ENCODE results near the gene CLIP1.

CLIP1 gene

GRCh38 chr12:122459211-122459610, 36.7 kb upstream of the CLIP1 start:
- Histone ChIP-seq H3K4me3 (ENCODE audit: low read depth in 1 of 2, low read length in 2 of 2) (no peak overlapping the region), H3K27me3 (ENCODE audit: insufficient read depth, low read length, poor library complexity) (no peaks in the 10 kb centered on the region), H3K9ac (ENCODE audit: low read depth, low read length) (no peak overlapping the region), H3K4me1 (ENCODE audit: insufficient read depth, low read length) (peaks cover 1% of the 10 kb centered on the region), H3K4me2 (ENCODE audit: insufficient read depth, low read length) (no peak overlapping the region), H3K27ac (ENCODE audit: low read length) (no peak overlapping the region), H2AFZ (ENCODE audit: low read depth, low read length) (no peak overlapping the region), H3K9me3 (ENCODE audit: insufficient read depth, low read length, severe bottlenecking) (no peaks in the 10 kb centered on the region), H3K79me2 (ENCODE audit: insufficient read depth, low read length) (no peaks in the 10 kb centered on the region), H3K36me3 (ENCODE audit: insufficient read depth, low read length) (no peaks in the 10 kb centered on the region), H4K20me1 (ENCODE audit: insufficient read depth, low read length) (no peaks in the 10 kb centered on the region)
- DNase-seq (no peak), ATAC-seq (ENCODE audit: insufficient read depth, low read depth) (no peak)
- TF ChIP-seq EZH2 (IDR thresholded peaks at IDR 0.05; ENCODE audit: borderline replicate concordance, low read depth, low read length, severe bottlenecking), result no peak
- TF ChIP-seq, protein P1, sequence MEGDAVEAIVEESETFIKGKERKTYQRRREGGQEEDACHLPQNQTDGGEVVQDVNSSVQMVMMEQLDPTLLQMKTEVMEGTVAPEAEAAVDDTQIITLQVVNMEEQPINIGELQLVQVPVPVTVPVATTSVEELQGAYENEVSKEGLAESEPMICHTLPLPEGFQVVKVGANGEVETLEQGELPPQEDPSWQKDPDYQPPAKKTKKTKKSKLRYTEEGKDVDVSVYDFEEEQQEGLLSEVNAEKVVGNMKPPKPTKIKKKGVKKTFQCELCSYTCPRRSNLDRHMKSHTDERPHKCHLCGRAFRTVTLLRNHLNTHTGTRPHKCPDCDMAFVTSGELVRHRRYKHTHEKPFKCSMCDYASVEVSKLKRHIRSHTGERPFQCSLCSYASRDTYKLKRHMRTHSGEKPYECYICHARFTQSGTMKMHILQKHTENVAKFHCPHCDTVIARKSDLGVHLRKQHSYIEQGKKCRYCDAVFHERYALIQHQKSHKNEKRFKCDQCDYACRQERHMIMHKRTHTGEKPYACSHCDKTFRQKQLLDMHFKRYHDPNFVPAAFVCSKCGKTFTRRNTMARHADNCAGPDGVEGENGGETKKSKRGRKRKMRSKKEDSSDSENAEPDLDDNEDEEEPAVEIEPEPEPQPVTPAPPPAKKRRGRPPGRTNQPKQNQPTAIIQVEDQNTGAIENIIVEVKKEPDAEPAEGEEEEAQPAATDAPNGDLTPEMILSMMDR (IDR thresholded peaks at IDR 0.05; ENCODE audit: borderline replicate concordance, extremely low read depth, low read length, poor library complexity, severe bottlenecking), result no peak

DNA sequence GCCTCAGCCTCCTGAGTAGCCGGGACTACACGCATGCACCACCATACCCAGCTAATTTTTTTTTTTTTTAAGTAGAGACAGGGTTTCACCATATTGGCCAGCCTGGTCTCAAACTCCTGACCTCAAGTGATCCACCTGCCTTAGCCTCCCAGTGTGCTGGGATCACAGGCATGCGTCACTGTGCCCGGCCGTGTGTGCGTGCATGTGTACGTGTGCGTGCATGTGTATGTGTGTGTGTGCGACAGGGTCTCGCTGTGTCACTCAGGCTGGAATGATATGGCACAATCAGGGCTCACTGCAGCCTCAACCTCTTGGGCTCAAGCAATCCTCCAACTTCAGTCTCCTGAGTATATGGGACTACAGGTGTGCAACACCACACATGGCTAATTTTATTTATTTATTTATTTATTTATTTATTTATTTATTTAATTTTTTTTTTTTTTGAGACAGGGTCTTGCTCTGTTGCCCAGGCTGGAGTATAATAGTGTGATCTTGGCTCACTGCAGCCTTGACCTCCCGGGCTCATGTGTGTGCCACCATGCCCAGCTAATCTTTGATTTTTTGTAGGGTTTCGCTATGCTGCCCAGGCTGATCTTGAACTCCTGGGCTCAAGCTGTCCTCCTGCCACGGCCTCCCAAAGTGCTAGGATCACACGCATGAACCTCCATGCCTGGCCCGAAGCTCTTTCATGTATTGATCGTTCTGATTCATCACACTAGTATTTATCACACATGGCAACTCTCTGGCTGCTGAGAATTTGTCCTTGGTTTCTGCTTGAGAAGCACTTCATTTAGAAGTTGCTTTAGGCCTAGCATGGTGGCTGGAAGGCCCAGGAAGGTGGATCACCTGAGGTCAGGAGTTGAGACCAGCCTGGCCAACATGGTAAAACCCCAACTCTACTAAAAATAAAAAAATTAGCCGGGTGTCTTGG, 35.9 kb upstream of the CLIP1 start:
- no peaks in the 10 kb centered on the region for H3K36me3 ChIP-seq (ENCODE audit: insufficient read depth, low read length)
- no peak overlapping the region for H3K27ac ChIP-seq (ENCODE audit: low read length)

GRCh38 chr12:122457627-122458026, 35.2 kb upstream of the CLIP1 start:
- H3K27ac ChIP-seq (ENCODE audit: low read length), result no peak overlapping the region
- DNase-seq (no peak), ATAC-seq (ENCODE audit: insufficient read depth, low read depth) (no peak)
- H3K9me3 ChIP-seq (ENCODE audit: insufficient read depth, low read length, severe bottlenecking), result no peaks in the 10 kb centered on the region
- no peaks in the 10 kb centered on the region for H3K27me3 ChIP-seq (ENCODE audit: insufficient read depth, low read length, poor library complexity)
- H3K4me1 ChIP-seq (ENCODE audit: insufficient read depth, low read length), result peaks cover 17% of the 10 kb centered on the region
- H3K9ac ChIP-seq (ENCODE audit: low read depth, low read length), result no peak overlapping the region
- no peaks in the 10 kb centered on the region for H3K36me3 ChIP-seq (ENCODE audit: insufficient read depth, low read length)
- no peaks in the 10 kb centered on the region for H3K79me2 ChIP-seq (ENCODE audit: insufficient read depth, low read length)
- no peak overlapping the region for H3K4me2 ChIP-seq (ENCODE audit: insufficient read depth, low read length)
- no peak overlapping the region for H2AFZ ChIP-seq (ENCODE audit: low read depth, low read length)
- H3K4me3 ChIP-seq (ENCODE audit: low read depth in 1 of 2, low read length in 2 of 2), result no peak overlapping the region
- no peaks in the 10 kb centered on the region for H4K20me1 ChIP-seq (ENCODE audit: insufficient read depth, low read length)
- no peak for TF ChIP-seq EZH2 (IDR thresholded peaks at IDR 0.05; ENCODE audit: borderline replicate concordance, low read depth, low read length, severe bottlenecking)
- TF ChIP-seq, protein P1 (IDR thresholded peaks at IDR 0.05; ENCODE audit: borderline replicate concordance, extremely low read depth, low read length, poor library complexity, severe bottlenecking), result no peak

More for the DNA sequence above, 35.9 kb upstream of the CLIP1 start:
- TF ChIP-seq, protein P1 (IDR thresholded peaks at IDR 0.05; ENCODE audit: borderline replicate concordance, extremely low read depth, low read length, poor library complexity, severe bottlenecking), result no peak
- no peak for TF ChIP-seq EZH2 (IDR thresholded peaks at IDR 0.05; ENCODE audit: borderline replicate concordance, low read depth, low read length, severe bottlenecking)
- no peak overlapping the region for H3K4me2 ChIP-seq (ENCODE audit: insufficient read depth, low read length)
- peaks cover 10% of the 10 kb centered on the region for H3K4me1 ChIP-seq (ENCODE audit: insufficient read depth, low read length)
- H3K27me3 ChIP-seq (ENCODE audit: insufficient read depth, low read length, poor library complexity), result no peaks in the 10 kb centered on the region
- H3K9me3 ChIP-seq (ENCODE audit: insufficient read depth, low read length, severe bottlenecking), result no peaks in the 10 kb centered on the region
- H3K4me3 ChIP-seq (ENCODE audit: low read depth in 1 of 2, low read length in 2 of 2), result no peak overlapping the region
- no peaks in the 10 kb centered on the region for H3K79me2 ChIP-seq (ENCODE audit: insufficient read depth, low read length)
- no peak for DNase-seq
- no peak overlapping the region for H3K9ac ChIP-seq (ENCODE audit: low read depth, low read length)
- H2AFZ ChIP-seq (ENCODE audit: low read depth, low read length), result no peak overlapping the region
- no peaks in the 10 kb centered on the region for H4K20me1 ChIP-seq (ENCODE audit: insufficient read depth, low read length)
- ATAC-seq (ENCODE audit: insufficient read depth, low read depth), result no peak
